ENCODE results near the gene MAD1L1. TPM values are rescaled to one million over a fixed set of nuclear protein-coding genes. Genes with fewer than 3 reads are reported as not detected.

MAD1L1 gene
- total RNA-seq, 1 donor from 2014 or later = 32.3 TPM

- DNase-seq (ENCODE audit: low read depth) (no peak), FAIRE-seq (no peak)
- H3K4me2 ChIP-seq (ENCODE audit: low read length) = no peak overlapping the region
- no peak overlapping the region for H3K4me3 ChIP-seq (ENCODE audit: insufficient read depth, low read depth, low read length)
- H3K27ac ChIP-seq (ENCODE audit: low read depth, low read length) = no peak overlapping the region
- Mint-ChIP-seq H3K4me1 (ENCODE audit: low read depth, unreplicated experiment) (peaks cover 3% of the 10 kb centered on the region), H3K27me3 (ENCODE audit: low read depth, unreplicated experiment) (peaks cover 7% of the 10 kb centered on the region), H3K36me3 (ENCODE audit: low read depth, unreplicated experiment) (peaks cover 16% of the 10 kb centered on the region), H3K4me3 (ENCODE audit: unreplicated experiment) (no peak overlapping the region), H3K27ac (ENCODE audit: unreplicated experiment) (no peak overlapping the region), H3K9me3 (ENCODE audit: unreplicated experiment) (no peaks in the 10 kb centered on the region)
- H3K79me2 ChIP-seq (ENCODE audit: insufficient read depth, low read length) = no peaks in the 10 kb centered on the region
- no peak overlapping the region for H2AFZ ChIP-seq (ENCODE audit: low read depth, low read length)
- no peak overlapping the region for H3K9ac ChIP-seq (ENCODE audit: low read length)
- TF ChIP-seq EZH2 (IDR thresholded peaks at IDR 0.05; ENCODE audit: insufficient read depth, low read length) (no peak), CTCF (IDR thresholded peaks at IDR 0.05; ENCODE audit: insufficient read depth, low read depth, low read length) (no peak)
- H3K4me1 ChIP-seq (ENCODE audit: insufficient read depth, low read length) = peaks cover 14% of the 10 kb centered on the region
- peaks cover 2% of the 10 kb centered on the region for H3K36me3 ChIP-seq (ENCODE audit: insufficient read depth, low read length)
- H4K20me1 ChIP-seq (ENCODE audit: insufficient read depth, low read length) = peaks cover 34% of the 10 kb centered on the region
- H3K9me3 ChIP-seq (ENCODE audit: insufficient read depth, low read depth, low read length) = no peaks in the 10 kb centered on the region
- H3K27me3 ChIP-seq (ENCODE audit: insufficient read depth, low read length) = no peaks in the 10 kb centered on the region
Observed at GRCh38 chr7:2258661-2259365, 26.1 kb upstream of the MAD1L1 start.

DNA sequence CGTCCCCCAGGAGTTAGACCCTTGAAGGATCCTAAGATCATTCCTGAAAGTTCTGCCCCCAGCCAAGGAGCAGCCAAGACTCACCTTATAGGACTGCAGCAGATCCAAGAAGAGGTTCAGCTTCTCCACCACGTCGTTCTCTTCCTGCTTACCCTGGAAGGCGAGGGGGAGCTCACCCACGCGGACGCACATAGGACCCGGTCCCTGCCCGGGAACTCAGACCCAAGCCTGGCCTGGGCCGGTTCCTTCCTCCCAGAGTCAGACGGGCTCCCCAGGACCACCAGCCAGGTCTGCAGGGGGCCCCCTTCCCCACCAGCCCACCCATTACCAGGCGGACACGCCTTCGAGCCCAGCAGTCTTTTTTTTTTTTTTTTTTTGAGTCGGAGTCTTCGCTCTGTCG lies 24.9 kb upstream of the MAD1L1 start:
- no peak overlapping the region for H3K4me3 Mint-ChIP-seq (ENCODE audit: unreplicated experiment)
- H3K36me3 Mint-ChIP-seq (ENCODE audit: low read depth, unreplicated experiment) = peaks cover 16% of the 10 kb centered on the region
- peaks cover 3% of the 10 kb centered on the region for H3K4me1 Mint-ChIP-seq (ENCODE audit: low read depth, unreplicated experiment)
- Histone ChIP-seq H3K27ac (ENCODE audit: low read depth, low read length) (no peak overlapping the region), H3K79me2 (ENCODE audit: insufficient read depth, low read length) (no peaks in the 10 kb centered on the region), H3K4me2 (ENCODE audit: low read length) (no peak overlapping the region), H3K36me3 (ENCODE audit: insufficient read depth, low read length) (no peaks in the 10 kb centered on the region), H2AFZ (ENCODE audit: low read depth, low read length) (no peak overlapping the region), H3K4me3 (ENCODE audit: insufficient read depth, low read depth, low read length) (no peak overlapping the region), H3K4me1 (ENCODE audit: insufficient read depth, low read length) (peaks cover 14% of the 10 kb centered on the region), H4K20me1 (ENCODE audit: insufficient read depth, low read length) (peaks cover 34% of the 10 kb centered on the region), H3K9me3 (ENCODE audit: insufficient read depth, low read depth, low read length) (no peaks in the 10 kb centered on the region), H3K9ac (ENCODE audit: low read length) (no peak overlapping the region), H3K27me3 (ENCODE audit: insufficient read depth, low read length) (no peaks in the 10 kb centered on the region)
- no peak overlapping the region for H3K27ac Mint-ChIP-seq (ENCODE audit: unreplicated experiment)
- H3K9me3 Mint-ChIP-seq (ENCODE audit: unreplicated experiment) = no peaks in the 10 kb centered on the region
- DNase-seq (ENCODE audit: low read depth) (no peak), FAIRE-seq (no peak)
- peaks cover 7% of the 10 kb centered on the region for H3K27me3 Mint-ChIP-seq (ENCODE audit: low read depth, unreplicated experiment)
- TF ChIP-seq EZH2 (IDR thresholded peaks at IDR 0.05; ENCODE audit: insufficient read depth, low read length) (no peak), CTCF (IDR thresholded peaks at IDR 0.05; ENCODE audit: insufficient read depth, low read depth, low read length) (no peak)

GRCh38 chr7:2257046-2257551 lies 24.4 kb upstream of the MAD1L1 start:
- no peak overlapping the region for H3K4me3 ChIP-seq (ENCODE audit: insufficient read depth, low read depth, low read length)
- Mint-ChIP-seq H3K36me3 (ENCODE audit: low read depth, unreplicated experiment) (peaks cover 13% of the 10 kb centered on the region), H3K27me3 (ENCODE audit: low read depth, unreplicated experiment) (peaks cover 7% of the 10 kb centered on the region), H3K4me1 (ENCODE audit: low read depth, unreplicated experiment) (peaks cover 3% of the 10 kb centered on the region), H3K27ac (ENCODE audit: unreplicated experiment) (no peak overlapping the region), H3K4me3 (ENCODE audit: unreplicated experiment) (no peak overlapping the region), H3K9me3 (ENCODE audit: unreplicated experiment) (no peaks in the 10 kb centered on the region)
- H3K4me2 ChIP-seq (ENCODE audit: low read length) = no peak overlapping the region
- TF ChIP-seq CTCF (IDR thresholded peaks at IDR 0.05; ENCODE audit: insufficient read depth, low read depth, low read length) = no peak
- no peak for TF ChIP-seq EZH2 (IDR thresholded peaks at IDR 0.05; ENCODE audit: insufficient read depth, low read length)
- H3K79me2 ChIP-seq (ENCODE audit: insufficient read depth, low read length) = no peaks in the 10 kb centered on the region
- H4K20me1 ChIP-seq (ENCODE audit: insufficient read depth, low read length) = peaks cover 34% of the 10 kb centered on the region
- no peaks in the 10 kb centered on the region for H3K27me3 ChIP-seq (ENCODE audit: insufficient read depth, low read length)
- H3K4me1 ChIP-seq (ENCODE audit: insufficient read depth, low read length) = peaks cover 14% of the 10 kb centered on the region
- DNase-seq (ENCODE audit: low read depth) = no peak
- no peak overlapping the region for H3K27ac ChIP-seq (ENCODE audit: low read depth, low read length)
- no peaks in the 10 kb centered on the region for H3K36me3 ChIP-seq (ENCODE audit: insufficient read depth, low read length)
- FAIRE-seq = no peak
- H2AFZ ChIP-seq (ENCODE audit: low read depth, low read length) = no peak overlapping the region
- no peak overlapping the region for H3K9ac ChIP-seq (ENCODE audit: low read length)
- no peaks in the 10 kb centered on the region for H3K9me3 ChIP-seq (ENCODE audit: insufficient read depth, low read depth, low read length)
